Measurements from ENCODE around the gene DNER.

DNA sequence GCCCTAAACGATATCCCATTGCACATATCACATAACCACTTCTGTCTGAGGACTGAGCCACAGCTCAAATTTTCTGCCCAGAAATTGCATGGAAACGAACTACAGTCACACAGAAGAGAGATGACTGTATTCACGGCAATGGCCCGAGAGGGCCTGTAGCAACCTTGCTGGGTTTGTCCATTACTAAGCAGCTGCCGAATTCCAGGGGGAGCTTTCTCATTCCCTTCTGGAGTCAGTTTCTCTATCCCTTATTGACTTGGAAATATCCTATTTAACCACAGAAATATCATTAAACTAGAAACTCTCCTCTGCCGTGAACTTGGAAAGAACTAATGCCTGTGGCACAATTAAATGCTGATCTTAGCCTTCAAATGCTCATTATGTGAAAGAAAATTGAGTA is 183.9 kb downstream of the DNER start:
- TF ChIP-seq CTCF (IDR thresholded peaks at IDR 0.05) (no peak), POLR2A (IDR thresholded peaks at IDR 0.05) (no peak)
